Stimulated activated CD4-positive, alpha-beta T cell treated with anti-CD3 and anti-CD28 coated beads, Interleukin-2, amount 100 ng/mL, for 4 hours (primary cell): Measurements from ENCODE around the gene ANXA5.
"Not testable (repeated sequence)": the region's sequence is repeated elsewhere in the genome, so short reads cannot be mapped to it uniquely, and the experiment has no call there.

ENCODE experiments used
- DNase-seq: peaks from one replicate; pipeline ENCODE4 v3.0.0-alpha.2; 2020; ENCODE audit warnings: low read depth

The ANXA5 gene

DNA sequence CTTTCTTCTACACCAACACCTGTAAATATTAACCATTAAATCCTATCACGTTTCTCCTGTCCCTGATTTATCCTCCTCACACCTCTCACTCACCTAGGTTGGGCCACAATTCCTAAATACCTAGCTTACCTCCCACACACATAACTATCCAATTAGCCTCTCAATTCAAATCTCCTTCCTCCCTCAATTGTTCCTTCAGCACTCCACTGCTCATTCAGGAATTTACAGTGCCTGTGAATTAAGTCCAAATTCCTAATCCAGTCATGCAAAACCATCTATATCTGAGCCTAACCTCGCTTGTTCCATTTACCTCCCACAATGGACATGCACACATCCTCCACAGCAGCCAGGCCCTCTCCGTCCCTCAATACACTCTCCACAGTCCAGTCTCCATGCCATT is 17.5 kb downstream of the ANXA5 start:
- no peak for DNase-seq

DNA sequence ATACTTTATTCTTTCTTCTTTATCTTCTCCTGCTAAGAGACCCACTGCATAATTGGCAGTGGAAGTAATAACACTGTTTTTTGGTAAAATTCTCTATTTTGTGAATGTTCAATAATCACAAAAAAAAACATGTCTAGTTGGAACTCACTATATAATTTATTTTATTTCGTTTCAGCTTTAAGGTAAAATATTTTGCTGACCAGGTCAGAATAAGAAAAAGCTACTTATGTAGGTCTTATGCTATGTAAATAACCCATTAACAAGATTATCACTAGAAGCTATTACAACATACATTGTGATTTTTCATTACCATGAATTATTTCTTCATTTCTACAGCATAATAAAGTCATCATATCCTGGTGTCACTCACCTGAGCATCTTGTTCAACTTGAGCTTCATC is 19.3 kb downstream of the ANXA5 start:
- DNase-seq, result no peak

DNA sequence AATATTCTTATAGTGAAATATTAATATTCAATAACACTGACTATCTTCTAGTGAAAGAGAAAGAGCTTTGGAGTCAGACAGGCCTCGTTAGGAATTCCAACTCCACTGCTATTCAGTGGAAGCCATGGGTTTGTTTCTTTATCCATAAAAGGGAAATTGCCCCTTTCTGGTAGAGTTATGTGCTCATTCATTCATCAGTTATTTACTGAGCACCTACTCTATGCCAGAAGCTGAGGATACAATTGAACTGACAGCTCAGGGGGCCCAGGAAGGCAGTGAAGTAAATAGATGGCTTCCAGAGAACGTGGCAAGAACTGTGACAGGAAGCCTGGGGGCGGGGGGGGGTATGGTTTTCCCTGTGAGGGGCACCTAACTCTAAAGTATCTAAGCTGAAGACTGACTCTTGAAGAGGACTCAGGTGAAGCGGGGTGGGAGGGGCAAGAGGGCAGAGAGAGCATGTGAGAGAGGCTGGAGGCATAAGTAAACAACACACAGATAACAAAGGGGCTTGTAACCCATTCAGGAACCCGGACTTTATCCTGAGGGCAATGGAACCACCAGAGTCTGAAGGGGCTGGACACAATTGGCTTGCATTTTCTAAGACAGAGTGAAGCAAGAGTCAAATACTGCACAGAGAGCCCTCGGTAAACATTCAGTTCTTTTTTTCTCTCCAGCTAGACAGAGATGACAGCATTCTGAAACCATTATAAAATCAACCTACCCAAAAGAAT is 20.3 kb downstream of the ANXA5 start:
- DNase-seq, result no peak

GRCh38 chr4:121675715-121676114 is 21.1 kb downstream of the ANXA5 start:
- no peak for DNase-seq

- DNase-seq, result no peak
These were observed 22.1 kb downstream of the ANXA5 start for GRCh38 chr4:121674696-121675095.

GRCh38 chr4:121674191-121674590 is 22.6 kb downstream of the ANXA5 start:
- DNase-seq, result no peak

DNA sequence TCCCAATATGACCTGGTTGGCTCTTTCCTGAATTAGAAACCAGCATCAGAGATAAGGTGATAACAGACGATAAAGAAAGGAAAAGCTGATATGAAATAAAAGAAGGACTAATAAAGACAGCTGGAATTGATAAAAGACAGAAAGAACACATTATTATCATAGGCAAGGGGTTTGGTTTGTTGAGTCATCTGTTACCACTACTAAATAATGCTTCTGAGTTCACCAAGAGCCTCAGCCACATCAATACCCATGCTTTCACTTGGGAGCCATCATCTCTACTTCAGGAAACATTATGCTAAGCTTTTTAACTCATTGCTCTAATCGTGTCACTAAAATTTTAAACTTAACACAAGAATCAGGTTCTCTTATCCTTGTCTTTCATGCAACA is 27.6 kb downstream of the ANXA5 start:
- DNase-seq, result no peak

GRCh38 chr4:121668368-121669162 is 28.2 kb downstream of the ANXA5 start:
- no peak for DNase-seq

DNA sequence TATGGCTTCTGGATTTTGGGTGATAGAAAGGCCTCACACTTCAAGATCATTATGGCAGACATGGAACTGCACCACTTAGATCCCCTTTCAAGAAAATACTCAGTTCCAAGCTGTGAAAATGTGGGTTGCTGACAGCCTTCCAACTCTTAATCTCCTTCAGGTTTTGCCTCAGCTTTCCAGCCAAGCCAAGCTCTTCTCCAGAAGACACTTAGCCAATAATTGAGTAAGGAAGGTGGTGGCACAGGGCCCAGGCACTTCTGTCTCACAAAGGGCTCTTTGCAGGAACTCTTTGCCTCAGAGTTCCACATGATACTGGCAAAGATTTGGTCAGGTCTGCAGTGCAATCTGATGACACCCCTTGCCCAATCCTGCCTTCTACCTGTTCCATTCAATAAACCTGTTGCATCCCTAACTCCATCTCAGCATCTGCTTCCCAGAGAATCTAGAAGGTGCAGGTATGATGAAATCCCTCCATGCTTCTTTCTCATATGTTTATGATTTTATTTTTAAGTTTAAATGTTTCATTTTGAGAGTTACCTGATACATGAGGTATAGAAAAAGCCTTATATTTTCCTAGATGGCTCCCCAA is 30.6 kb downstream of the ANXA5 start:
- DNase-seq, result no peak

GRCh38 chr4:121665371-121665770 is 31.4 kb downstream of the ANXA5 start:
- no peak for DNase-seq

GRCh38 chr4:121662225-121662624 is 34.6 kb downstream of the ANXA5 start:
- DNase-seq, result no peak

- not testable (repeated sequence) for DNase-seq
These were observed 36.4 kb downstream of the ANXA5 start for GRCh38 chr4:121660175-121660933.

GRCh38 chr4:121658125-121658524 is 38.7 kb downstream of the ANXA5 start:
- DNase-seq, result no peak

DNA sequence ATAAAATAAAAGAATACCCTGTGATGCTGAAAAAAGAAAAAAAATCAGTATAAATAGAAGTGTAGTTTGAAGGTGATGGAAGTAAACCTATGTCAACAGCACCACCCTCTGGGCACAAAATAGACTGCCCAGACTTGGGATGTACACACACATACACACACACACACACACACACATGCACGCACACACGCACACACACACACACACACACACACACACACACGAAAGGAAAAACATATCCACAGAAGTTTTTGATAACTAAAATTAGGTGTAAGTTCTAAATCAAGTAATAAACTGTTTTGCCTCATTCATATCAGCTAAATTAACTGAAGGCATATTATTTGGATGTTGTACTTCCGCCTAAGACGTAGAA is 40.5 kb downstream of the ANXA5 start:
- DNase-seq, result no peak

- no peak for DNase-seq
These were observed 41.2 kb downstream of the ANXA5 start for GRCh38 chr4:121655320-121656268.

DNA sequence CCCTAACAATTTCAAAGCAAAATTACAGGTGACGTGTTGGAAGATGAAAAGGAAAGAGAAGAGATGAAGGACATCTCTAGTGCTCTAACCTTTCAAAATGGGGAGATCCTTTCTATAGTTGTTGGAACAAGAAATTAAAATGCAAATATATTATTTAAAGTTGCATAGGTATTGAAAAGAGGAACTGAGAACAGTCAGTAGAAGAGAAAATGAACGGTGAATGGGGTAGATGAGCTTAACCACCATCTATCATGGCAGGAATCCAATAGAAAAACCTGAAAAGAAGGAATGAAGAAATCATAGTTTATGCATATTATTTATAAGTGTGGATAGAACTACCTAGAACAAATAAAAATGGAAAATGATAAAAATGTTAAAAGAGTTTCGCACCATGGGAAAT is 42.0 kb downstream of the ANXA5 start:
- no peak for DNase-seq

- DNase-seq, result no peak
These were observed 42.8 kb downstream of the ANXA5 start for GRCh38 chr4:121653986-121654385.

DNA sequence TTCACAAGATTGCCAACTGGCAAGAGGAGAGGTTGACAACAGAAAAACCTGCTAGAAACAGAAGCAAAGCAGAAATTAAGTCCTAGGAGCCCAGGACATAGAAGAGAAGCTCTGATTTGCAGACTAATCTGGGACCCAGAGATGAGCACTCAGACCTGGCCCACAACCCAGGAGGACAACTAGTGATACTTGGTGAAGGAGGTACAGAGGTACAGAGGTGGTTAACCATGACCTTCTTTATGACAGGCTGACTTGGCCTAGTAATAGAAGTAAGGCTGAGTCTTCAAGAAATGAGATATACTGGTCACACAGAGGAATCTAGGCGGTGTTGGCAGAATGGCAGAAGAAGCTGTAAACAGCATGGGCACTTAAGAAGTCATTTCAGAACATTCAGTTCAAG is 43.6 kb downstream of the ANXA5 start:
- no peak for DNase-seq

DNA sequence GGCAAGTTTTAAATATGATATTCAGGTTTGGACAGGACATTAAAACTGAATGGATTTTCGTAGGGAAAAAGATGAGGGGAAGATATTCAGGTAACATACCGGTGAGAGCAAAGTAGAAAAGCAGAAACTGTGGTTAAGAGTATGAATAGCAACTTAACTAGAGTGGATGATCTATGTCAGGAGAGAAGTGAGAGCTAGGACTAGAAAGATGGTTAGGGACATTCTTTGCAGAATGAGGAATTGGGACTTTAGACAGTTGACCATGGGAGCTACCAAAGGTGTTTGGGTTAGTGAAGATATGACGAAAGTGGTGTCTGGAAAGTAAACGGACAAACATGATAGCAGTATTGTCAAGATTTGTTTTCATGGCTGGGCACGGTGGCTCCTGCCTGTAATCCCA is 45.2 kb downstream of the ANXA5 start:
- no peak for DNase-seq

DNA sequence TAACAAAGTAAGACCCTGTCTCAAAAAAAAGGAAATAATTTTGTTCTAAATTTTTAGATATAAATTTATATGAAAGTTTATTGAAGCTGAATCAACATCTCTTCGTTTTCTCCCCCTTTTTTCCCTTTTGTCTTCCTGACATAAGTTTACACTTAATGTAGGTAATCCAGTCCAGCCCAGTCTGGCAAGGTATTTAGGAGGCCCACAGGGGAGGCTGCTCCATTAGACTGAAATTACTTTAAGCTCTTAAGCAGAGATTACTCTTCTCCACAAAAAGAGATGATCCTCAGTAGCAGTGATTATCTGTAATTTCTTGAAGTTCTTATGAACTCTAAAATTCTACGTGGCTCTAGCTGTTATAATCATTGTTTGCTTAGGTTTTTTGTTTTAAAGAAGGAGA is 46.0 kb downstream of the ANXA5 start:
- DNase-seq, result no peak

DNA sequence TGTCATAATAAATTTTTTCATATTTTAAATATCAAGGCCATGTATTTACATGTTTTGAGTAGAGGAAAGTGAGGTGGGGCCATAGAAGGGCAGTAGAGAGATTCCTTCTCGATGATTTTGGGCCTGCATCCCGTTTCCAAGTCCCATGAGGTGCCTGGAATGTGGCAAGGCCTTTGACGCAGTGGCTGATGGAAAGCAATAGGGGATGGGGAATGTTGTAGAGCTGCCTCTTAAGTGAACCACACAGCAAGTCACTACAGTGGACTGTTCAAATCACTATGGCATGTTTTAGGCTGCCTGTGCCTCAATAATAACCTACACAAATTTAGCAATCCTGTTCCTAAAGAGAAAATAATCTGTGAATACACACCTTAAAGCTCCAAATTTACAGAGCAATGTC is 48.3 kb downstream of the ANXA5 start:
- no peak for DNase-seq
